Endothelial cell of umbilical vein (primary cell): ENCODE measurements around the gene CCDC190.

ENCODE experiments used
- EZH2 ChIP-seq: IDR thresholded peaks from 2 replicates; pipeline ENCODE4 v1.6.1; 2012; ENCODE audit warnings: borderline replicate concordance, low read depth, mild to moderate bottlenecking, moderate library complexity, low read length, inconsistent platforms; ENCODE audit not compliant: severe bottlenecking
- FOS ChIP-seq: IDR thresholded peaks from 2 replicates; pipeline ENCODE4 v1.6.1; 2011; ENCODE audit warnings: mild to moderate bottlenecking, low read length, moderate library complexity, borderline replicate concordance; ENCODE audit not compliant: insufficient read depth
- GATA2 ChIP-seq: IDR thresholded peaks from 2 replicates; pipeline ENCODE4 v1.7.0; 2011; ENCODE audit warnings: low read depth, mild to moderate bottlenecking, moderate library complexity, mixed read lengths, low read length; ENCODE audit not compliant: insufficient read length, insufficient read depth
- JUN ChIP-seq: IDR thresholded peaks from 2 replicates; pipeline ENCODE4 v1.6.1; 2011; ENCODE audit warnings: borderline replicate concordance, low read depth; ENCODE audit not compliant: insufficient read length, insufficient read depth
- MAX ChIP-seq: IDR thresholded peaks from 2 replicates; pipeline ENCODE4 v1.6.1; 2011; ENCODE audit not compliant: insufficient read depth, insufficient read length
- MYC ChIP-seq: IDR thresholded peaks from one replicate; pipeline ENCODE4 v1.6.1; 2011; ENCODE audit warnings: mild to moderate bottlenecking, low read depth, low read length
- POLR2A ChIP-seq: IDR thresholded peaks from 2 replicates; pipeline ENCODE4 v1.6.1; 2012; ENCODE audit warnings: low read depth, mild to moderate bottlenecking, control low read depth, low read length
- POLR2AphosphoS5 ChIP-seq: IDR thresholded peaks from 2 replicates; pipeline ENCODE4 v1.6.1; 2012; ENCODE audit warnings: low read depth, mild to moderate bottlenecking, control low read depth, low read length, moderate library complexity; ENCODE audit not compliant: insufficient read depth
- TF ChIP-seq, protein P1 (sequence below), 2 donors: IDR thresholded peaks; 1 replicate in 1 of 2; 2 replicates in 1 of 2; pipeline ENCODE4 v1.5.1; 2011; ENCODE audit warnings: low read length in 2 of 2, mild to moderate bottlenecking in 2 of 2, moderate library complexity in 2 of 2, control low read depth in 1 of 2, inconsistent platforms in 1 of 2, low read depth in 1 of 2; ENCODE audit not compliant: insufficient read depth in 1 of 2; ENCODE audit errors: extremely low read depth in 1 of 2

DNA sequence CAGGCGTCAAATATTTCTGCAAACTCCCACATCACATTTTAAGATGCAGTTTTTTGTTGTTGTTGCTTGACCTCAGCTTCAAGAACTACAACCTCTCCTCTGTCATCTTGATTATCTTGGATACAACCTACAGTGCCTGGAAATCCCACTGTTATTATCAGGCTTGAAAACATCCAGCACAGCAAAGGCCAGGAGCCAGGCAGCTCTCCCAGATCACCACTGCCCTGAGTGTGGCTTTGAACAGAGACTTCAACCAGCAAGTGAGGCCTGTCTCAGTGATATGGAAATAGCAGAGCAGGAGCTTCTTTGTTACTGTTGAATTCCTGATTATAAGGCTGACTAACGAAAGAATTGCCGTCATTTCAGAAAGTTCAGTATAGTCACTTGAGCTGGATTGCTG is 28.5 kb downstream of the CCDC190 start:
- no peak for TF ChIP-seq MAX
- TF ChIP-seq MYC, result no peak
- TF ChIP-seq, protein P1, sequence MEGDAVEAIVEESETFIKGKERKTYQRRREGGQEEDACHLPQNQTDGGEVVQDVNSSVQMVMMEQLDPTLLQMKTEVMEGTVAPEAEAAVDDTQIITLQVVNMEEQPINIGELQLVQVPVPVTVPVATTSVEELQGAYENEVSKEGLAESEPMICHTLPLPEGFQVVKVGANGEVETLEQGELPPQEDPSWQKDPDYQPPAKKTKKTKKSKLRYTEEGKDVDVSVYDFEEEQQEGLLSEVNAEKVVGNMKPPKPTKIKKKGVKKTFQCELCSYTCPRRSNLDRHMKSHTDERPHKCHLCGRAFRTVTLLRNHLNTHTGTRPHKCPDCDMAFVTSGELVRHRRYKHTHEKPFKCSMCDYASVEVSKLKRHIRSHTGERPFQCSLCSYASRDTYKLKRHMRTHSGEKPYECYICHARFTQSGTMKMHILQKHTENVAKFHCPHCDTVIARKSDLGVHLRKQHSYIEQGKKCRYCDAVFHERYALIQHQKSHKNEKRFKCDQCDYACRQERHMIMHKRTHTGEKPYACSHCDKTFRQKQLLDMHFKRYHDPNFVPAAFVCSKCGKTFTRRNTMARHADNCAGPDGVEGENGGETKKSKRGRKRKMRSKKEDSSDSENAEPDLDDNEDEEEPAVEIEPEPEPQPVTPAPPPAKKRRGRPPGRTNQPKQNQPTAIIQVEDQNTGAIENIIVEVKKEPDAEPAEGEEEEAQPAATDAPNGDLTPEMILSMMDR (IDR thresholded peaks at IDR 0.05; ENCODE audit: extremely low read depth in 1 of 2, insufficient read depth in 1 of 2, low read depth in 1 of 2, low read length in 2 of 2), result no peak
- TF ChIP-seq POLR2A, result no peak
- no peak for TF ChIP-seq EZH2
- TF ChIP-seq GATA2, result no peak
- TF ChIP-seq FOS, result no peak
- no peak for TF ChIP-seq POLR2AphosphoS5
- no peak for TF ChIP-seq JUN
